ENCODE results near the gene PCK2. TPM values are rescaled to one million over a fixed set of nuclear protein-coding genes. Genes with fewer than 3 reads are reported as not detected.

Gene PCK2
- total RNA-seq, 1 donor from 2014 or later: 22.2 TPM

- Mint-ChIP-seq H3K27me3 (ENCODE audit: low read depth) (peaks cover 37% of the 10 kb centered on the region), H3K4me3 (no peak overlapping the region), H3K9me3 (no peaks in the 10 kb centered on the region), H3K27ac (no peak overlapping the region), H3K4me1 (peaks cover 7% of the 10 kb centered on the region), H3K36me3 (no peaks in the 10 kb centered on the region)
- TF ChIP-seq CTCF (IDR thresholded peaks at IDR 0.05; ENCODE audit: unreplicated experiment): no peak
- no peak for DNase-seq (ENCODE audit: low spot score in 2 of 2, unreplicated experiment in 2 of 2)
Observed at GRCh38 chr14:24056800-24057184, 37.3 kb upstream of the PCK2 start.

- Mint-ChIP-seq H3K27ac (no peak overlapping the region), H3K27me3 (ENCODE audit: low read depth) (peaks cover 37% of the 10 kb centered on the region)
Observed at GRCh38 chr14:24057271-24057670, 36.8 kb upstream of the PCK2 start.

GRCh38 chr14:24057867-24058259 is 36.2 kb upstream of the PCK2 start:
- Mint-ChIP-seq H3K9me3 (no peaks in the 10 kb centered on the region), H3K4me1 (peaks cover 3% of the 10 kb centered on the region), H3K27ac (no peak overlapping the region), H3K27me3 (ENCODE audit: low read depth) (peaks cover 33% of the 10 kb centered on the region), H3K36me3 (no peaks in the 10 kb centered on the region), H3K4me3 (no peak overlapping the region)
- TF ChIP-seq CTCF (IDR thresholded peaks at IDR 0.05; ENCODE audit: unreplicated experiment): no peak
- no peak for DNase-seq (ENCODE audit: low spot score in 2 of 2, unreplicated experiment in 2 of 2)

More at GRCh38 chr14:24057271-24057670, 36.8 kb upstream of the PCK2 start:
- DNase-seq (ENCODE audit: low spot score in 2 of 2, unreplicated experiment in 2 of 2): no peak
- Mint-ChIP-seq H3K9me3 (no peaks in the 10 kb centered on the region), H3K36me3 (no peaks in the 10 kb centered on the region), H3K4me3 (no peak overlapping the region), H3K4me1 (peaks cover 7% of the 10 kb centered on the region)
- no peak for TF ChIP-seq CTCF (IDR thresholded peaks at IDR 0.05; ENCODE audit: unreplicated experiment)

- H3K4me3 Mint-ChIP-seq: no peak overlapping the region
- no peak overlapping the region for H3K27ac Mint-ChIP-seq
- DNase-seq (ENCODE audit: low spot score in 2 of 2, unreplicated experiment in 2 of 2): no peak
- peaks cover 27% of the 10 kb centered on the region for H3K27me3 Mint-ChIP-seq (ENCODE audit: low read depth)
- no peaks in the 10 kb centered on the region for H3K36me3 Mint-ChIP-seq
- no peaks in the 10 kb centered on the region for H3K9me3 Mint-ChIP-seq
- no peaks in the 10 kb centered on the region for H3K4me1 Mint-ChIP-seq
- peak; percentile 21 for TF ChIP-seq CTCF (IDR thresholded peaks at IDR 0.05; ENCODE audit: unreplicated experiment)
Observed at GRCh38 chr14:24058260-24058950, 35.7 kb upstream of the PCK2 start.

GRCh38 chr14:24058951-24059475 is 35.1 kb upstream of the PCK2 start:
- Mint-ChIP-seq H3K9me3 (no peaks in the 10 kb centered on the region), H3K27me3 (ENCODE audit: low read depth) (peaks cover 21% of the 10 kb centered on the region), H3K4me3 (no peak overlapping the region), H3K4me1 (no peaks in the 10 kb centered on the region), H3K27ac (no peak overlapping the region), H3K36me3 (no peaks in the 10 kb centered on the region)
- DNase-seq (ENCODE audit: low spot score in 2 of 2, unreplicated experiment in 2 of 2): no peak
- TF ChIP-seq CTCF (IDR thresholded peaks at IDR 0.05; ENCODE audit: unreplicated experiment): no peak

Measured in mesothelial cell of epicardium (in vitro differentiated cells).